Measurements from ENCODE around the gene MCCD1. TPM values are rescaled to one million over a fixed set of nuclear protein-coding genes. Genes with fewer than 3 reads are reported as not detected.

The MCCD1 gene
- total RNA-seq, 1 experiment from 2014 or later = not detected

GRCh38 chr6:31540640-31541039, 11.9 kb downstream of the MCCD1 start (continued):
- no peak for TF ChIP-seq PRDM15 (CRISPR knock-in tag; IDR thresholded peaks at IDR 0.05)
- TF ChIP-seq ZNF396 (CRISPR knock-in tag; IDR thresholded peaks at IDR 0.05; ENCODE audit: borderline replicate concordance) = no peak
- TF ChIP-seq, protein P1, sequence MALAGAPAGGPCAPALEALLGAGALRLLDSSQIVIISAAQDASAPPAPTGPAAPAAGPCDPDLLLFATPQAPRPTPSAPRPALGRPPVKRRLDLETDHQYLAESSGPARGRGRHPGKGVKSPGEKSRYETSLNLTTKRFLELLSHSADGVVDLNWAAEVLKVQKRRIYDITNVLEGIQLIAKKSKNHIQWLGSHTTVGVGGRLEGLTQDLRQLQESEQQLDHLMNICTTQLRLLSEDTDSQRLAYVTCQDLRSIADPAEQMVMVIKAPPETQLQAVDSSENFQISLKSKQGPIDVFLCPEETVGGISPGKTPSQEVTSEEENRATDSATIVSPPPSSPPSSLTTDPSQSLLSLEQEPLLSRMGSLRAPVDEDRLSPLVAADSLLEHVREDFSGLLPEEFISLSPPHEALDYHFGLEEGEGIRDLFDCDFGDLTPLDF (CRISPR knock-in tag; IDR thresholded peaks at IDR 0.05) = no peak
- no peak for TF ChIP-seq ZNF232 (CRISPR knock-in tag; IDR thresholded peaks at IDR 0.05)
- no peak for TF ChIP-seq ZNF263 (CRISPR knock-in tag; IDR thresholded peaks at IDR 0.05; ENCODE audit: low read depth)

GRCh38 chr6:31541059-31541657, 12.4 kb downstream of the MCCD1 start:
- no peak for DNase-seq (ENCODE audit: low spot score)
- no peak for ATAC-seq
- CTCF ChIA-PET = interaction anchor here (0.7 to 4.8 kb wide), 8 partner anchors 10 to 454 kb away, joined by 3 to 23 read pairs (median 6); partner anchors contain the start of gene LST1
- TF ChIP-seq EMX1 (CRISPR knock-in tag; IDR thresholded peaks at IDR 0.05) (0 out of 2 replicates have a peak, but pooled peaks have one; percentile 11), FOXK1 (CRISPR knock-in tag; IDR thresholded peaks at IDR 0.05) (0 out of 2 replicates have a peak, but pooled peaks have one; percentile 18), KAT7 (CRISPR knock-in tag; IDR thresholded peaks at IDR 0.05; ENCODE audit: borderline replicate concordance) (0 out of 2 replicates have a peak, but pooled peaks have one; percentile 81)
- TF ChIP-seq, protein P2, sequence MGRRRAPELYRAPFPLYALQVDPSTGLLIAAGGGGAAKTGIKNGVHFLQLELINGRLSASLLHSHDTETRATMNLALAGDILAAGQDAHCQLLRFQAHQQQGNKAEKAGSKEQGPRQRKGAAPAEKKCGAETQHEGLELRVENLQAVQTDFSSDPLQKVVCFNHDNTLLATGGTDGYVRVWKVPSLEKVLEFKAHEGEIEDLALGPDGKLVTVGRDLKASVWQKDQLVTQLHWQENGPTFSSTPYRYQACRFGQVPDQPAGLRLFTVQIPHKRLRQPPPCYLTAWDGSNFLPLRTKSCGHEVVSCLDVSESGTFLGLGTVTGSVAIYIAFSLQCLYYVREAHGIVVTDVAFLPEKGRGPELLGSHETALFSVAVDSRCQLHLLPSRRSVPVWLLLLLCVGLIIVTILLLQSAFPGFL (CRISPR knock-in tag; IDR thresholded peaks at IDR 0.05; ENCODE audit: borderline replicate concordance) = no peak
- Mint-ChIP-seq H3K4me1 (peaks cover 46% of the 10 kb centered on the region), H3K9me3 (no peaks in the 10 kb centered on the region), H3K27ac (peak overlapping the region; percentile 98), H3K36me3 (peaks cover 49% of the 10 kb centered on the region), H3K27me3 (ENCODE audit: low read depth) (no peaks in the 10 kb centered on the region), H3K4me3 (peak overlapping the region; percentile 99)
- POLR2A ChIA-PET = interaction anchor here (0.5 to 2.5 kb wide), 16 partner anchors 10 to 308 kb away, joined by 3 to 22 read pairs (median 4); partner anchors contain the start of genes BAG6, DDAH2, GPANK1 and HSPA1B

GRCh38 chr6:31541658-31542521, 13.1 kb downstream of the MCCD1 start, which contains the start of gene DDX39B:
Gene DDX39B, minus strand, starts transcription at chr6:31542003. Its CDS starts 1,471 bp downstream, at chr6:31540532.
- CTCF ChIA-PET = interaction anchor here (0.7 to 4.8 kb wide), 10 partner anchors 9 to 455 kb away, joined by 3 to 23 read pairs (median 4); partner anchors contain the start of gene LST1
- ATAC-seq (peak; percentile 66), DNase-seq (ENCODE audit: low spot score) (peak; percentile 93)
- Mint-ChIP-seq H3K36me3 (peaks cover 41% of the 10 kb centered on the region), H3K4me3 (peak within 1 kb of the TSS; percentile 99), H3K27ac (peak within 1 kb of the TSS; percentile 98), H3K9me3 (no peaks in the 10 kb centered on the region), H3K27me3 (ENCODE audit: low read depth) (no peaks in the 10 kb centered on the region), H3K4me1 (peaks cover 48% of the 10 kb centered on the region)
- POLR2A ChIA-PET = interaction anchor here (0.5 to 2.5 kb wide), 16 partner anchors 9 to 286 kb away, joined by 3 to 22 read pairs (median 4); partner anchors contain the start of genes BAG6, C6orf47, DDAH2 and GPANK1
- 0 out of 2 replicates have a peak, but pooled peaks have one; percentile 46 for TF ChIP-seq TEAD1 (CRISPR knock-in tag; IDR thresholded peaks at IDR 0.05)
- peak; percentile 73; the same call in 1 of the 2 replicates for TF ChIP-seq ZNF232 (CRISPR knock-in tag; IDR thresholded peaks at IDR 0.05)
- TF ChIP-seq NFE2L1 (CRISPR knock-in tag; IDR thresholded peaks at IDR 0.05) = 0 out of 2 replicates have a peak, but pooled peaks have one; percentile 23
- no peak for TF ChIP-seq SOX15 (CRISPR knock-in tag; IDR thresholded peaks at IDR 0.05)
- TF ChIP-seq, protein P3, sequence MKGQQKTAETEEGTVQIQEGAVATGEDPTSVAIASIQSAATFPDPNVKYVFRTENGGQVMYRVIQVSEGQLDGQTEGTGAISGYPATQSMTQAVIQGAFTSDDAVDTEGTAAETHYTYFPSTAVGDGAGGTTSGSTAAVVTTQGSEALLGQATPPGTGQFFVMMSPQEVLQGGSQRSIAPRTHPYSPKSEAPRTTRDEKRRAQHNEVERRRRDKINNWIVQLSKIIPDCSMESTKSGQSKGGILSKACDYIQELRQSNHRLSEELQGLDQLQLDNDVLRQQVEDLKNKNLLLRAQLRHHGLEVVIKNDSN (CRISPR knock-in tag; IDR thresholded peaks at IDR 0.05) = peak; percentile 37; the same call in 1 of the 2 replicates
- TF ChIP-seq ARID4B (CRISPR knock-in tag; IDR thresholded peaks at IDR 0.05; ENCODE audit: borderline replicate concordance) = peak; percentile 50; the same call in 1 of the 2 replicates
- TF ChIP-seq STAT6 (CRISPR knock-in tag; conservative IDR thresholded peaks at IDR 0.05; ENCODE audit: low read depth) = no peak
